ENCODE results near the gene PRRT1B. TPM values are rescaled to one million over a fixed set of nuclear protein-coding genes. Genes with fewer than 3 reads are reported as not detected.
A peak's percentile ranks its signal among the peaks of the same experiment; 100 is the strongest.
"Not testable (repeated sequence)": the region's sequence is repeated elsewhere in the genome, so short reads cannot be mapped to it uniquely, and the experiment has no call there.

PRRT1B gene
- polyA plus RNA-seq, 1 donor: 2.0 TPM

DNA sequence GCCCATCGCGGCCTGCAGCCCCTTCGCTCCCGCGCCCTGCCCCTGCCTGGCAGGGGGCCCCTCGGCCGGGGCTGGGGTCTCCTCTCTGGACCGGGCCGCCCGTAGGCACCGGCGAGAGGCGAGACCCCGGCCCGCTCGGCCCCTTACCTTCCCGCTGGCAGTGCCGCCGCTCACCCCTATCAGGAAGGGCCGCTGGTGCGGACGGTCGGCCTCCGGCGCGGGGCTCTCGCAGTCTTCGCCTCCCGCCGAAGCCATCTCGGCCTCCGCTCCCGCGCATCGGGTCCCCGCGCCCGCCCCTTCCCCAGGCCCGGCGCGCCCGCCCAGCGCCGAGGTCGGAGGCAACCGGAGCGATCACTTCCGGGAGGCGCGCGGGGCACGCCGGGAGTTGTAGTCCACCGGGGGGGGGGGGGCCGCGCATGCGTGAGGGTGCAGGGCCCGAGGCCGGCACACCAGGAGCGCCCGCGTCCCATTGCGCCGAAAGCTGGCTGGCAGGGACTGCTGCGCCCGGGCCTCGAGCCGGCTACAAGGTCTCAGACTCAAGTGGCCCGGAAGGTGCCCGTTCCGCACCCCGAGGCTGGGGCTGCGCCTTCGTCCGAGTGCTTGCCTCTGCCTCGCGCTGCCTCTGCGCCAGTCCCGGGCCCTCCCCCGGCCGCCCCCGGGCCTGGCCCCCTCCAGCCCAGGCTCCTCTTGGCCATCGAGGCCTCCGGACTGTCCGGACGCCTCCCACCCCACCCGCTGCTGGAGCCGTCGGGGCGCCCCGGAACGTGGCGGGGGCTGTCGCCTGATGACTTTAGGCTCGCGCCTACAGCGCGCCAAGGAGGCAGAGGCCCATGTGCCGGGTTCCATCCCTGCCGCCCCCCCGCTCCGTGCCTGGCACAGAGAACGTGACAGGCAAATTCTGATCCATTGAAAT, 14.1 kb upstream of the PRRT1B start, which contains the start of gene UCK1:
TSS of gene UCK1 (minus strand) at position 344 of the 913 bp plus-strand sequence. CDS start at position 255, 89 bp downstream.
- no peaks in the 10 kb centered on the region for H3K9me3 ChIP-seq (ENCODE audit: control insufficient read depth, low read depth, low read length)
- H3K4me1 ChIP-seq (ENCODE audit: control insufficient read depth, insufficient read depth, low read length): peaks cover 11% of the 10 kb centered on the region
- H3K27me3 ChIP-seq (ENCODE audit: control insufficient read depth, insufficient read depth, low read length): no peaks in the 10 kb centered on the region
- peaks cover 36% of the 10 kb centered on the region for H3K36me3 ChIP-seq (ENCODE audit: control insufficient read depth, insufficient read depth, low read length)
- DNase-seq: peak; percentile 78 to 84
- peak within 1 kb of the TSS; percentile 80 for H3K4me3 ChIP-seq (ENCODE audit: low read length)
- H3K27ac ChIP-seq (ENCODE audit: low read length): peak within 1 kb of the TSS; percentile 27
- no CpG with 5 or more reads among the region's 103 CpGs for WGBS (ENCODE audit: insufficient coverage, low lambda C conversion rate)

DNA sequence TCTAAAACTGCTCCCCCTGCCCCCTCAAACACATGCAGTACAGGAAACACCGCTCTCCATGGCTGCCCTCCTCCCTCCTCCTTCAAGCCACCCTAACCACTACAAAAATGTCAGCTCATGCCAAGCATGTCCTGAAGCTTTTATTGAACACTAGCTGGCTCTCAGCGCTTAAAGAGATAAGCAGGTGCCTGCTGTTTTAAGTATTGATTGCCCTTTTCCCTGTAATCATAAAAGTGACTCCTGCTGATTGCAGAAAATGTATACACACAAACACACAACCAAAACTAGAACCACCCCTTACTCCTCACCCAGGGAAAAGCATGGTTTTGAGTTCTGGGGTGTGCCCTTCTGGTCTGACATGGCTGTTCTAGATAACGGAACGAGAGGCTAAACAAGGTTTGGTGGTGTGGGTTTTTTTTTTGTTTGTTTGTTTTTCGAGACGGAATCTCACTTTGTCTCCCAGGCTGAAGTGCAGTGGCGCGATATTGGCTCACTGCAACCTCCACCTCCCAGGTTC, 10.5 kb upstream of the PRRT1B start:
- WGBS (ENCODE audit: insufficient coverage, low lambda C conversion rate): no CpG with 5 or more reads among the region's 8 CpGs

DNA sequence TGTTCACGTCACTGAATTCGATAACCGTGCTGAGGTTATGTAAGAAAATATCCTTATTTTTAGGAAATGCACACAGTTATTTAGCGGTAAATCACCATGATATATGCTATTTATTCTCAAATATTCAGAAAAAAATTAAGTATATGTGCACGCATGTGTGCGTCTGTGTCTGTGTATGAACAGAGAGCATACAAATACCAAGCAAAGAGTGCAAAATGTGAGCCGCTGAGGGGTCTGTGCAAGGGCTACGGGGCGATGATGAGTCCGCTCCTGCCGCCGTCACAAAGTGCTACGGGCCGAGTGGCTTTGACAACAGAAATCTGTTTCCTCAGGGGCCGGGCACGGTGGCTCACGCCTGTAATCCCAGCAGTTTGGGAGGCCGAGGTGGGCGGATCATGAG, 7.4 kb upstream of the PRRT1B start:
- Histone ChIP-seq H3K27ac (ENCODE audit: low read length) (no peak overlapping the region), H3K27me3 (ENCODE audit: control insufficient read depth, insufficient read depth, low read length) (no peaks in the 10 kb centered on the region), H3K9me3 (ENCODE audit: control insufficient read depth, low read depth, low read length) (peaks cover 6% of the 10 kb centered on the region), H3K4me3 (ENCODE audit: low read length) (no peak overlapping the region), H3K4me1 (ENCODE audit: control insufficient read depth, insufficient read depth, low read length) (no peaks in the 10 kb centered on the region), H3K36me3 (ENCODE audit: control insufficient read depth, insufficient read depth, low read length) (no peaks in the 10 kb centered on the region)
- 100% methylated on average over 3 of the region's 19 CpGs for WGBS (ENCODE audit: insufficient coverage, low lambda C conversion rate)
- no peak for DNase-seq

More for the DNA sequence above, 10.5 kb upstream of the PRRT1B start:
- no peaks in the 10 kb centered on the region for H3K9me3 ChIP-seq (ENCODE audit: control insufficient read depth, low read depth, low read length)
- no peak for DNase-seq
- H3K27me3 ChIP-seq (ENCODE audit: control insufficient read depth, insufficient read depth, low read length): no peaks in the 10 kb centered on the region
- H3K4me1 ChIP-seq (ENCODE audit: control insufficient read depth, insufficient read depth, low read length): peaks cover 4% of the 10 kb centered on the region
- peaks cover 1% of the 10 kb centered on the region for H3K36me3 ChIP-seq (ENCODE audit: control insufficient read depth, insufficient read depth, low read length)
- no peak overlapping the region for H3K27ac ChIP-seq (ENCODE audit: low read length)
- H3K4me3 ChIP-seq (ENCODE audit: low read length): no peak overlapping the region

- H3K36me3 ChIP-seq (ENCODE audit: control insufficient read depth, insufficient read depth, low read length): no peaks in the 10 kb centered on the region
- DNase-seq: no peak
- no peaks in the 10 kb centered on the region for H3K4me1 ChIP-seq (ENCODE audit: control insufficient read depth, insufficient read depth, low read length)
- H3K9me3 ChIP-seq (ENCODE audit: control insufficient read depth, low read depth, low read length): peaks cover 14% of the 10 kb centered on the region
- no CpG with 5 or more reads among the region's 7 CpGs for WGBS (ENCODE audit: insufficient coverage, low lambda C conversion rate)
- H3K27me3 ChIP-seq (ENCODE audit: control insufficient read depth, insufficient read depth, low read length): peaks cover 4% of the 10 kb centered on the region
- H3K27ac ChIP-seq (ENCODE audit: low read length): no peak overlapping the region
- no peak overlapping the region for H3K4me3 ChIP-seq (ENCODE audit: low read length)
Measured at GRCh38 chr9:131539223-131539923, 6.0 kb upstream of the PRRT1B start.

DNA sequence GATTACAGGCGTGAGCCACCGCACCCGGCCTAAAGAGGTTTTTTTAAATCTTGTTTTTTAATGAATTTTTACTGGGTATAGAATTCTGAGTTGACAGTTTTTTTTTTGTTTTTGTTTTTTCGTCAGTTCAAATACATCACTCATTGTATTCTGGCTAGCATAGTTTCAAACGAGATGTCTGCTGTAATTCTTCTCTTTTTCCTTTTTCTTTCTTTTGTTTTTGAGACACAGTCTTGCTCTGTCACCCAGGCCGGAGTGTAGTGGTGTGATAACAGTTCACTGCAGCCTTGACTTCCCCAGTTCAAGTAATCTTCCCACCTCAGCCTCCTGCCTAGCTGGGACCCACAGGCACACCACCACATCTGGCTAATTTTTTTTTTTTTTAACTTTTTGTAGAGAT, 2.2 kb upstream of the PRRT1B start:
- H3K4me1 ChIP-seq (ENCODE audit: control insufficient read depth, insufficient read depth, low read length): peaks cover 5% of the 10 kb centered on the region
- peaks cover 36% of the 10 kb centered on the region for H3K27me3 ChIP-seq (ENCODE audit: control insufficient read depth, insufficient read depth, low read length)
- DNase-seq: no peak
- no peak overlapping the region for H3K27ac ChIP-seq (ENCODE audit: low read length)
- H3K9me3 ChIP-seq (ENCODE audit: control insufficient read depth, low read depth, low read length): peaks cover 23% of the 10 kb centered on the region
- no peak overlapping the region for H3K4me3 ChIP-seq (ENCODE audit: low read length)
- H3K36me3 ChIP-seq (ENCODE audit: control insufficient read depth, insufficient read depth, low read length): no peaks in the 10 kb centered on the region
- 90% methylated on average over 3 of the region's 6 CpGs for WGBS (ENCODE audit: insufficient coverage, low lambda C conversion rate)

DNA sequence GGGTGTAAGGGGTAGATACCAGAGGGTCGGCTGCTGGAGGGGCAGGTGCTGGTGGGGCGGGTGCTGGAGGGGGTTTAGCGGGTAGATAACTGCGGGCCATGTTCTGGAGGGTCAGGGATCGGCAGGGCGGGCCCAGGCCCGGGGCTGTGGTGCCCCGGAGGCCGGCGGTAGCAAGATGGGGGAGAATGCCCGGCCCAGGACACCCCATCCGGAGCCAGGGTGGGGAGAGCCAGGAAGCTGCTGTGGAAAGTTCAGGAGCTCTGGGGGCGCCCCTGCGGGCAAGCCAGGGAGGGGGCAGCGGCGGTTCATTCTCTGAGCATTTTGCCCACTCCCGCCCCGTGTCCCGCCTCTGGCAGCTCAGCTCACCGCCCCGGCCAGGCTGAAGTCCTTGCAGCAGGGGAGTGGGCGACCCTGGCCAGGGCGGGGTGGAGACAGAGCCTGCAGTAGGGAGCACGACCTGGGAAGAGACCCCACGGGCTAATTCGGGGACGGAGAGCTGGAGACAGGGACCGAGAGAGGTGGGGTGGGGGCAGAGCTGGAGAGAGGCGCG, 538 bp downstream of the PRRT1B start:
- Histone ChIP-seq H3K4me3 (ENCODE audit: low read length) (peak overlapping the region; percentile 39), H3K27ac (ENCODE audit: low read length) (no peak overlapping the region), H3K4me1 (ENCODE audit: control insufficient read depth, insufficient read depth, low read length) (peaks cover 5% of the 10 kb centered on the region), H3K9me3 (ENCODE audit: control insufficient read depth, low read depth, low read length) (peaks cover 23% of the 10 kb centered on the region), H3K27me3 (ENCODE audit: control insufficient read depth, insufficient read depth, low read length) (peaks cover 42% of the 10 kb centered on the region), H3K36me3 (ENCODE audit: control insufficient read depth, insufficient read depth, low read length) (no peaks in the 10 kb centered on the region)
- peak in 1 of 2 donors; percentile 17 for DNase-seq
- WGBS (ENCODE audit: insufficient coverage, low lambda C conversion rate): no CpG with 5 or more reads among the region's 30 CpGs

DNA sequence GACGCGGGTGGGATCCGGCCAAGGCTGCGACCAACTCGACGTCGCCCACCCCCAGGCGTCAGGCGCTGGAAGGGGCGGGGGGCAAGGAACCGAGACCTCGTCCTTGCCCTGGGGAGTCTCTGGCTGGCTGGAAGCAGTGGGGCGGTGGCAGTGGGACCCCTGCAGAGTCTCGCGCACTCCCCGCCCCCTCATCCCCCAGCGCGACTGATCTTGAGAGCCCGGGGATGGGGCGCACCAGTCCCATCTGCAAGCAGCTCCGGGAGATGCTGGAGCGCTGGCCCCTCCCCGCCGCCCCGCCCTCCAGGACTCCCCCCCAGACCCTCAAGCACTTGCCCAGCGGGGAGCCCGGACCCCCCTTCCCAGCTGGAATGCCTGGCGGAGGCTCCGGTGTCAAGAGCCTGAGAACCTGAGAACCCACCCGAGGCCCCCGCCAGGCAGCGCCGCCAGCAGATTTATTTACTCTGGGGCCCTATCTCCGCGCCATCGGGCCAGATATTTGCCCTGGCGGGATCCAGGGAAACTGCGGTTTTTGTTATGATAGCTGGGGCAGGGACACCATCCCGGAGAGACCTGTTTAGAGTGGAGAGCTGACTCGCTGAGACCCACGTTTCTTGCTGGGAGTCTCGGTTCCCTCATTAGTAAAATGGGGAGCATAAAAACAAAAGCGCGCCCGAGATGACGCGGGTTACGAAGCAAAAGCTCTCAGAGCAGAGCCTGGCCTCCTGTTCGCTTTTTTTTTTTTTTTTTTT, 1.2 kb downstream of the PRRT1B start:
- no peak overlapping the region for H3K27ac ChIP-seq (ENCODE audit: low read length)
- WGBS (ENCODE audit: insufficient coverage, low lambda C conversion rate): no CpG with 5 or more reads among the region's 49 CpGs
- peaks cover 42% of the 10 kb centered on the region for H3K27me3 ChIP-seq (ENCODE audit: control insufficient read depth, insufficient read depth, low read length)
- H3K4me3 ChIP-seq (ENCODE audit: low read length): peak overlapping the region; percentile 39
- H3K4me1 ChIP-seq (ENCODE audit: control insufficient read depth, insufficient read depth, low read length): peaks cover 5% of the 10 kb centered on the region
- H3K9me3 ChIP-seq (ENCODE audit: control insufficient read depth, low read depth, low read length): peaks cover 23% of the 10 kb centered on the region
- H3K36me3 ChIP-seq (ENCODE audit: control insufficient read depth, insufficient read depth, low read length): no peaks in the 10 kb centered on the region
- peak in 1 of 2 donors; percentile 27 for DNase-seq

DNA sequence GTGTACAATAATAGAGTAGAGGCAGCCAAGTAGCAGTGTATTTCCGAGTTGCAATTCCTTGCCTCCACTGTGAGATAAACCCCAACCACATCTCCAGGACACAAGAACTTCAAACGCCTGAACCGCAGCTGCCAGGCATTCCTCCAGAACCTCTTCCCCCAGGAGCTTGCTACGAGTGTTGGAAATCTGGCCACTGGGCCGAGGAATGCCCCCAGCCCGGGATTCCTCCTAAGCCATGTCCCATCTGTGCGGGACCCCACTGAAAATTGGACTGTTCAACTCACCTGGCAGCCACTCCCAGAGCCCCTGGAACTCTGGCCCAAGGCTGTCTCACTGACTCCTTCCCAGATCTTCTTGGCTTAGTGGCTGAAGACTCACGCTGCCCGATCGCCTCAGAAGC, 3.9 kb downstream of the PRRT1B start:
- peaks cover 11% of the 10 kb centered on the region for H3K9me3 ChIP-seq (ENCODE audit: control insufficient read depth, low read depth, low read length)
- H3K4me1 ChIP-seq (ENCODE audit: control insufficient read depth, insufficient read depth, low read length); H3K27ac ChIP-seq (ENCODE audit: low read length); DNase-seq; H3K36me3 ChIP-seq (ENCODE audit: control insufficient read depth, insufficient read depth, low read length); H3K4me3 ChIP-seq (ENCODE audit: low read length): not testable (repeated sequence)
- no CpG with 5 or more reads among the region's 10 CpGs for WGBS (ENCODE audit: insufficient coverage, low lambda C conversion rate)
- H3K27me3 ChIP-seq (ENCODE audit: control insufficient read depth, insufficient read depth, low read length): peaks cover 51% of the 10 kb centered on the region

DNA sequence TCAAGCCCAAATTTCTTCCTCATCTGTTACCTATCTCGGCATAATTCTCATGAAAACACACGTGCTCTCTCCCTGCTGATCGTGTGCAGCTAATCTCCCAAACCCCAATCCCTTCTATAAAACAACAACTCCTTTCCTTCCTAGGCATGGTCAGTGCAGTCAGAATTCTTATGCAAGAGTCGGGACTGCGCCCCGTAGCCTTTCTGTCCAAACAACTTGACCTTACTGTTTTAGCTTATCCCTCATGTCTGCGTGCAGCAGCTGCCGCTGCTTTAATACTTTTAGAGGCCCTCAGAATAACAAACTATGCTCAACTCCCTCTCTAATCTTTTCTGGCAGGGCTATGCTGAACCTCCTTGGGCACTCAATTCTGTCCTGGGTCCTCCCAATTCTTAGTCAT, 5.1 kb downstream of the PRRT1B start:
- not testable (repeated sequence) for H3K27ac ChIP-seq (ENCODE audit: low read length); H3K36me3 ChIP-seq (ENCODE audit: control insufficient read depth, insufficient read depth, low read length); H3K4me1 ChIP-seq (ENCODE audit: control insufficient read depth, insufficient read depth, low read length); H3K4me3 ChIP-seq (ENCODE audit: low read length); DNase-seq; H3K9me3 ChIP-seq (ENCODE audit: control insufficient read depth, low read depth, low read length)
- H3K27me3 ChIP-seq (ENCODE audit: control insufficient read depth, insufficient read depth, low read length): peaks cover 49% of the 10 kb centered on the region
- 55% methylated on average over 2 of the region's 8 CpGs for WGBS (ENCODE audit: insufficient coverage, low lambda C conversion rate)

All from large intestine (tissue), 3 donors.